ENCODE measurements around the gene SOX1. TPM values are rescaled to one million over a fixed set of nuclear protein-coding genes. Genes with fewer than 3 reads are reported as not detected.
A peak's percentile ranks its signal among the peaks of the same experiment; 100 is the strongest.

The SOX1 gene
- polyA plus RNA-seq, 1 donor from 2014 or later, result 13.2 TPM

DNA sequence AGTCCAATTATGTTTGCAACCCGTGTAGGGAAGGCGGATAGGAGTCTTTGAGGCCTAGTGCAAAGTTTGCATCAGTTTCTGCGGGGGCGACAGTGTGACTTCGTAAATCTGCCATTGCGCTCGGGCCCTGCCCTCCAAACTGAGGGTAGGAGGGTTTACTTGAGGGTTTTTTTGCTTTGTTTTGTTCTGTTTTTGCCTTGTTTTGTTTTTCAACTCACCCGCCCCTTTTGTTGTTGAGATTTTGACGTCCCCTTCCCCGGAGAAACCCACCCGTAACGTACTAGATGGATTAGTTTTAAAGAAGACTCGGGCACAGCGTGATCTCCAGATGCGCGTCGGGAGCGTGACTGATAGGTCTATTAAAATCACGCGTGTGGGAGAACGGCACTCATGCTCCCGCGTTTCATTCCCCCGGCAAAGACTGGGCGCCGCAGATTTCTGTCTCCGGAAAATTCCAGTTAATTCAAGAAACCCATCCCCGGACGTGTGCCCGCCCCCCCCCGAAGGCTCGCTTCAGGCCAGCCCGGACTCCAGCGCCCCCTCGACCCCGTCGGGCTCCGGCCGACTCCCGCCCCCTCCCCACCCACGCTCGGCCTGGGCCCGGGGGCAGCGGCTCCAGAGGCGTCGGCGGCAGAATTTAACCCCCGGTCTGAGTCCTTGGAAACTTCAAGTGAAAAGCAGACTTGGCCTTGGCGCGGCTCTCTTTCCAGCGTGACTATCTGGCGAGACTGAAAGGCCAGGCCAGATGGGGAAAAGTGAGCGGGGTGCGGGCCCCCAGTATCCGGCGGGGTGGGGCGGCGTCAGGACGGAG, 5.0 kb downstream of the SOX1 start:
- Histone ChIP-seq H3K4me2 (ENCODE audit: low read length) (peak overlapping the region; percentile 54), H4K20me1 (ENCODE audit: insufficient read depth) (no peaks in the 10 kb centered on the region), H3K27me3 (ENCODE audit: insufficient read depth, low read depth, low read length) (no peaks in the 10 kb centered on the region), H3F3A (ENCODE audit: insufficient read depth, low read length, poor library complexity, severe bottlenecking) (no peaks in the 10 kb centered on the region), H3K79me2 (replicated peaks; ENCODE audit: insufficient read depth, low read length) (peaks cover 81% of the 10 kb centered on the region), H2AFZ (ENCODE audit: low read depth, low read length) (no peak overlapping the region), H3K27ac (ENCODE audit: low read length) (peak overlapping the region; percentile 86), H3K9ac (ENCODE audit: low read length) (peak overlapping the region; percentile 89), H3K9me2 (ENCODE audit: insufficient read depth, low read length) (no peaks in the 10 kb centered on the region), H3K4me3 (ENCODE audit: low read length) (peak overlapping the region; percentile 76), H3K9me3 (ENCODE audit: low read length) (no peaks in the 10 kb centered on the region), H3K36me3 (ENCODE audit: insufficient read depth, low read length) (no peaks in the 10 kb centered on the region)
- TF ChIP-seq POLR2AphosphoS5 (IDR thresholded peaks at IDR 0.05), result peak; percentile 14
- TF ChIP-seq RAD21 (conservative IDR thresholded peaks at IDR 0.05), result peak; percentile 2
- no peak for TF ChIP-seq MXI1 (conservative IDR thresholded peaks at IDR 0.05; ENCODE audit: poor library complexity, severe bottlenecking)

DNA sequence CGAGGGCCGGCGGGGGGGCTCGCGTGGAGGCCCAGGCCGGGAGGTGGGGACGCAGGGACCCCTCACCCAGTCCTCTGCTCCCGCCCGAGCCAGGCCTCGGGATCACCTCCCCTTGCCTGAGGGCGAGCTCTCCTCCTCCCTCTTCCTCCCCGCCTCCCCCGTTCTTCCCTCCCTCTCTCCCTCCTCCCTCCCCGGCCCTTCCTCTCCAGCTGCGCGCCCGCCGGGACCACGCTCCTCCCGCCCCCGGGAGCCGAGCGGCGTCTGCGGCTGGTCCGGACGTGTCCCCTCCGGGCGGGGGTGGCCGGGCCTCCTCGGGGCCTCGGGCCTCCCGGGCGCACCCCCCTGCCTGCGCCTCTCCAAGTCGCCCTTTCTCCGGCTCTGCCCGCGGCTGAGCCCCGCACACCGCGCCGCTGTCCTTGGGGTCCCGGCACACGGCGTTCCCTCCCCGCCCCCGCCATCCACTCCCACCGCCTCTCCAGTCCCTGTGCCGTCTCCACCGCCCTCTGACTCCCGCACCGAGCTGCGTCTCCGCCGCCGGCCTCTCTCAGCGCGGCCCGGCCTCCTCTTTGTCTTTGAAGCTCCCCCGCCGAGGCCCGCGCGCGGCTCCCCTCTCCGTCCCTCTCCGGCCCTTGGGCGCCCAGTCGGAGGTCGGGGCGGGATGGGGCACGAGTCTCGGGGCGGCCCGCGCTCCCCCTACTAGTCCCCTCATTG, 5.7 kb downstream of the SOX1 start:
- Histone ChIP-seq H3K4me2 (ENCODE audit: low read length) (peak overlapping the region; percentile 50), H3K9ac (ENCODE audit: low read length) (peak overlapping the region; percentile 89), H2AFZ (ENCODE audit: low read depth, low read length) (no peak overlapping the region), H4K20me1 (ENCODE audit: insufficient read depth) (no peaks in the 10 kb centered on the region), H3K9me3 (ENCODE audit: low read length) (no peaks in the 10 kb centered on the region), H3K4me3 (ENCODE audit: low read length) (peak overlapping the region; percentile 76), H3F3A (ENCODE audit: insufficient read depth, low read length, poor library complexity, severe bottlenecking) (no peaks in the 10 kb centered on the region), H3K79me2 (replicated peaks; ENCODE audit: insufficient read depth, low read length) (peaks cover 86% of the 10 kb centered on the region), H3K27ac (ENCODE audit: low read length) (peak overlapping the region; percentile 86), H3K27me3 (ENCODE audit: insufficient read depth, low read depth, low read length) (no peaks in the 10 kb centered on the region), H3K36me3 (ENCODE audit: insufficient read depth, low read length) (no peaks in the 10 kb centered on the region), H3K9me2 (ENCODE audit: insufficient read depth, low read length) (no peaks in the 10 kb centered on the region)
- TF ChIP-seq SMC3 (conservative IDR thresholded peaks at IDR 0.05; ENCODE audit: poor library complexity), result peak; percentile 34
- TF ChIP-seq RAD21 (conservative IDR thresholded peaks at IDR 0.05), result no peak
- no peak for TF ChIP-seq EZH2 (IDR thresholded peaks at IDR 0.05; ENCODE audit: borderline replicate concordance, insufficient read depth, low read length, poor library complexity, severe bottlenecking)
- TF ChIP-seq MXI1 (conservative IDR thresholded peaks at IDR 0.05; ENCODE audit: poor library complexity, severe bottlenecking), result no peak
- TF ChIP-seq POLR2AphosphoS5 (IDR thresholded peaks at IDR 0.05), result peak; percentile 48
- TF ChIP-seq EP300 (conservative IDR thresholded peaks at IDR 0.05; ENCODE audit: poor library complexity, severe bottlenecking), result peak; percentile 13
- TF ChIP-seq, protein P1, sequence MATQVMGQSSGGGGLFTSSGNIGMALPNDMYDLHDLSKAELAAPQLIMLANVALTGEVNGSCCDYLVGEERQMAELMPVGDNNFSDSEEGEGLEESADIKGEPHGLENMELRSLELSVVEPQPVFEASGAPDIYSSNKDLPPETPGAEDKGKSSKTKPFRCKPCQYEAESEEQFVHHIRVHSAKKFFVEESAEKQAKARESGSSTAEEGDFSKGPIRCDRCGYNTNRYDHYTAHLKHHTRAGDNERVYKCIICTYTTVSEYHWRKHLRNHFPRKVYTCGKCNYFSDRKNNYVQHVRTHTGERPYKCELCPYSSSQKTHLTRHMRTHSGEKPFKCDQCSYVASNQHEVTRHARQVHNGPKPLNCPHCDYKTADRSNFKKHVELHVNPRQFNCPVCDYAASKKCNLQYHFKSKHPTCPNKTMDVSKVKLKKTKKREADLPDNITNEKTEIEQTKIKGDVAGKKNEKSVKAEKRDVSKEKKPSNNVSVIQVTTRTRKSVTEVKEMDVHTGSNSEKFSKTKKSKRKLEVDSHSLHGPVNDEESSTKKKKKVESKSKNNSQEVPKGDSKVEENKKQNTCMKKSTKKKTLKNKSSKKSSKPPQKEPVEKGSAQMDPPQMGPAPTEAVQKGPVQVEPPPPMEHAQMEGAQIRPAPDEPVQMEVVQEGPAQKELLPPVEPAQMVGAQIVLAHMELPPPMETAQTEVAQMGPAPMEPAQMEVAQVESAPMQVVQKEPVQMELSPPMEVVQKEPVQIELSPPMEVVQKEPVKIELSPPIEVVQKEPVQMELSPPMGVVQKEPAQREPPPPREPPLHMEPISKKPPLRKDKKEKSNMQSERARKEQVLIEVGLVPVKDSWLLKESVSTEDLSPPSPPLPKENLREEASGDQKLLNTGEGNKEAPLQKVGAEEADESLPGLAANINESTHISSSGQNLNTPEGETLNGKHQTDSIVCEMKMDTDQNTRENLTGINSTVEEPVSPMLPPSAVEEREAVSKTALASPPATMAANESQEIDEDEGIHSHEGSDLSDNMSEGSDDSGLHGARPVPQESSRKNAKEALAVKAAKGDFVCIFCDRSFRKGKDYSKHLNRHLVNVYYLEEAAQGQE (IDR thresholded peaks at IDR 0.05; ENCODE audit: borderline replicate concordance), result no peak
- TF ChIP-seq TAF1 (IDR thresholded peaks at IDR 0.05; ENCODE audit: low read depth), result no peak
